HCT116 (cell line): Measurements from ENCODE around the gene TRIOBP.

Source experiments
- CTCF ChIP-seq, 3 experiments: fragments of 200-600 bp in 1 of 3; sonication (generic) in 1 of 3; IDR thresholded peaks in 2 of 3; conservative IDR thresholded peaks in 1 of 3; 2 replicates each; pipeline ENCODE4 v1.5.1; 2012 to 2017; ENCODE audit warnings: low read depth in 2 of 3, low read length in 2 of 3, antibody characterized with exemption in 1 of 3, borderline replicate concordance in 1 of 3, control low read depth in 1 of 3, mild to moderate bottlenecking in 1 of 3, mixed read lengths in 1 of 3, mixed run types in 1 of 3, moderate library complexity in 1 of 3; ENCODE audit not compliant: insufficient read depth in 1 of 3
- MAX ChIP-seq: IDR thresholded peaks from 2 replicates; pipeline ENCODE4 v1.6.1; 2012
- POLR2AphosphoS5 ChIP-seq: IDR thresholded peaks from 2 replicates; pipeline ENCODE4 v1.6.1; 2011; ENCODE audit warnings: mild to moderate bottlenecking, low read depth, low read length, moderate library complexity
- SIN3A ChIP-seq: IDR thresholded peaks from 2 replicates; pipeline ENCODE4 v1.6.1; 2012; ENCODE audit warnings: low read depth
- SP1 ChIP-seq: IDR thresholded peaks from 2 replicates; pipeline ENCODE4 v1.6.1; 2012; ENCODE audit warnings: low read depth

- TF ChIP-seq SP1 = no peak
- TF ChIP-seq SIN3A = no peak
- no peak for TF ChIP-seq MAX
- TF ChIP-seq POLR2AphosphoS5 = no peak
- TF ChIP-seq CTCF (IDR thresholded peaks at IDR 0.05 in 2 of 3, conservative IDR thresholded peaks at IDR 0.05 in 1 of 3; ENCODE audit: borderline replicate concordance in 1 of 3, insufficient read depth in 1 of 3, low read depth in 2 of 3, low read length in 2 of 3) = no peak
Observed at GRCh38 chr22:37728620-37729019, 31.8 kb downstream of the TRIOBP start.
